Pancreas (tissue), 10 donors: Measurements from ENCODE around the gene GAL3ST2. TPM values are rescaled to one million over a fixed set of nuclear protein-coding genes. Genes with fewer than 3 reads are reported as not detected.
"Not testable (repeated sequence)": the region's sequence is repeated elsewhere in the genome, so short reads cannot be mapped to it uniquely, and the experiment has no call there.

Experiments used
- ATAC-seq, 4 donors: fragments of 200-7000 bp; cut with Tn5 transposase; one replicate each; pipeline versions ENCODE4 v1.8.0 to v1.9.1; 2020; ENCODE audit warnings: mild to moderate bottlenecking in 4 of 4, moderate library complexity in 4 of 4
- DNase-seq, 6 donors: peaks; one replicate each; pipeline ENCODE4 v3.0.0-alpha.2; 2020
- FAIRE-seq: peaks from 2 replicates; lab custom pipeline; 2012; peaks lifted over from hg19 to GRCh38; lab: Jason Lieb, UNC
- H3K27ac ChIP-seq, 4 donors: fragments of 200-600 bp; sonication (generic); 1 replicate in 3 of 4; 2 replicates in 1 of 4; pipeline versions ENCODE4 v1.5.0 to v1.8.0; 2020
- H3K27me3 ChIP-seq, 4 donors: fragments of 200-600 bp; one replicate each; pipeline ENCODE4 v1.8.0; 2021
- H3K36me3 ChIP-seq, 3 donors: fragments of 200-600 bp; sonication (generic) in 1 of 3; one replicate each; pipeline versions ENCODE4 v1.5.0 to v1.8.0; 2020 to 2021
- H3K4me1 ChIP-seq, 3 donors: fragments of 200-600 bp; one replicate each; pipeline ENCODE4 v1.8.0; 2021
- H3K4me3 ChIP-seq, 4 donors: fragments of 200-600 bp; sonication (generic) in 2 of 4; one replicate each; pipeline versions ENCODE4 v1.5.0 to v1.8.0; 2020 to 2021
- H3K9me3 ChIP-seq, 4 donors: fragments of 200-600 bp; one replicate each; pipeline ENCODE4 v1.8.0; 2021
- WGBS, 2 donors: extraction: QIAGEN DNeasy Blood & Tissue Kit; methylation state at CpG; one replicate each; pipeline ENCODE4 v1.1.7; 2013; 5-methylcytosine and 5-hydroxymethylcytosine counted together
- intact Hi-C, 3 donors: fragments of 100-400 bp; cut with DNase I; formaldehyde crosslinking; loops; one replicate each; pipeline versions ENCODE4 v1.11.1 to v1.14.2; 2022
- polyA plus RNA-seq, 2 donors: library from polyadenylated mRNA; stranded (reverse); fragments of 200-250 nt; gene quantifications; one replicate each; pipeline ENCODE4 v1.2.3, GENCODE V29; 2013
- total RNA-seq, 6 donors: library from RNA; stranded (reverse); fragmentation: NEBNext Ultra II Directional in 4 of 6; extraction: Animal tissue kit (Norgen Biotek cat#: 25700) in 4 of 6; gene quantifications; one replicate each; pipeline versions ENCODE4 v1.2.1 to v1.2.4, GENCODE V29; 2021 to 2023
- TF ChIP-seq, protein P1 (sequence below), 4 donors: fragments of 200-600 bp; sonication (generic) in 3 of 4; IDR thresholded peaks; one replicate each; pipeline versions ENCODE4 v1.5.0 to v1.8.0; 2021; ENCODE audit warnings: antibody characterized with exemption in 4 of 4
- donor health status: healthy with polysubstance abuse.
- donor health status: DM: no; HTN: no; CAD: no; lungs with moderate emphysema.
- donor health status: DM: no; HTN: no; CAD: no.
- donor health status: control.
- donor health status: control.
- donor health status: Bipolar disorder and iron deficiency.
- donor health status: DM: yes; HTN: yes; CAD: no.
- donor health status: DM: no; HTN: no; CAD: no.
- donor health status: DM: no; HTN: no; CAD: no.
- donor health status: DM: yes; HTN: yes; CAD: no.

GAL3ST2 gene
- total and polyA plus RNA-seq, 8 donors: not detected

DNA sequence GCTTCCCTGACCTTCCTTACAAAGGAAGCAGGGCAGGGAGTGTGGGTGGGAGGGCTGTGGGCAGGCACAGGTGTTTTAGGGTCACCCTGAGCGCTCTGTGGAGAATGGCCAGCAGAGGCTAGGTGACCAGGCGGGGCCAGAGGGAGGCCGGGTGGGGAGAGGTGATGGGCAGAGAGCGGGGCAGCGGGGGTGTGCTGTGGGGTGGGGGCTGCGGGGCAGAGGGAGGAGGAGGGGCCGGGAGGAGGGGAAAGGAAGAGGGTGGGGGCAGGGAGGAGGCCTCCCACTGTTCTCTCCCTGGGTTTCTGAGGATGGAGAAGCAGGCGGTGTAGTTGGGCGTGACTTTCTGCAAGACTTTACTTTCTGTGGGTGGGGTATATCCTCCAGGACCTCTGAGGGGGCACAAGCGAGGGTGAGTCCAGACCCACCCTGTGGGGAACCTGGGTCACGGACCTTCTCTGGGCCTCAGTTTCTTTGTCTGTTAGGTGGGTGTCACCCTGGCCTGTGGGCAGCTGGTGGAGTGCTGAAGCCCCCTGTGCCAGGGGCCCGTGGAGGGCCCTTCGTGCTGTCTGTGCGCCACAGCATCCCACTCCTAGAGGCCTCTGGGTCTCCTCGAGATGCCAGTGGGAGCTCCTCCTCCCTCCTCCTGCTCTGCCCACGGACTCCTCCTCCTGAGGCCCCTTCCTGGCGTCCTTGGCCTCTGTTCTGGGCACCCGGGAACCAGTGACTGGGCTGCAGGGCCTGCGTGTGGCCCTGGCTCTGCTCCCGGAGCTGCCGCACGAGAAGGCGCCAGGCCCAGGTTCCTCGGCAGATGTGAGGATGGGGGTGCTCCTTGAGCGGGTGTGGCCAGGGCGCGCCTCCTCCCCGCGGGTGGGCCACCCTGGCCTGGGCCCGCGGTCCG lies 26.0 kb downstream of the GAL3ST2 start:
- no peak for FAIRE-seq
- DNase-seq: peak in 4 of 6 donors; percentile 9 to 57 (median 34)
- H3K27ac ChIP-seq: no peak overlapping the region
- WGBS, 2 donors: 42 to 52% methylated on average over 24 to 32 of the region's 32 CpGs
- peak overlapping the region in 2 of 4 donors; percentile 29 to 51 for H3K4me3 ChIP-seq
- intact Hi-C loops: no loop called here
- no peaks in the 10 kb centered on the region for H3K9me3 ChIP-seq
- H3K36me3 ChIP-seq: no peaks in the 10 kb centered on the region
- ATAC-seq: peak in 1 of 4 donors; percentile 11
- peaks cover 0 to 7% (median 3%) of the 10 kb centered on the region in 3 donors for H3K4me1 ChIP-seq
- TF ChIP-seq, protein P1, sequence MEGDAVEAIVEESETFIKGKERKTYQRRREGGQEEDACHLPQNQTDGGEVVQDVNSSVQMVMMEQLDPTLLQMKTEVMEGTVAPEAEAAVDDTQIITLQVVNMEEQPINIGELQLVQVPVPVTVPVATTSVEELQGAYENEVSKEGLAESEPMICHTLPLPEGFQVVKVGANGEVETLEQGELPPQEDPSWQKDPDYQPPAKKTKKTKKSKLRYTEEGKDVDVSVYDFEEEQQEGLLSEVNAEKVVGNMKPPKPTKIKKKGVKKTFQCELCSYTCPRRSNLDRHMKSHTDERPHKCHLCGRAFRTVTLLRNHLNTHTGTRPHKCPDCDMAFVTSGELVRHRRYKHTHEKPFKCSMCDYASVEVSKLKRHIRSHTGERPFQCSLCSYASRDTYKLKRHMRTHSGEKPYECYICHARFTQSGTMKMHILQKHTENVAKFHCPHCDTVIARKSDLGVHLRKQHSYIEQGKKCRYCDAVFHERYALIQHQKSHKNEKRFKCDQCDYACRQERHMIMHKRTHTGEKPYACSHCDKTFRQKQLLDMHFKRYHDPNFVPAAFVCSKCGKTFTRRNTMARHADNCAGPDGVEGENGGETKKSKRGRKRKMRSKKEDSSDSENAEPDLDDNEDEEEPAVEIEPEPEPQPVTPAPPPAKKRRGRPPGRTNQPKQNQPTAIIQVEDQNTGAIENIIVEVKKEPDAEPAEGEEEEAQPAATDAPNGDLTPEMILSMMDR (IDR thresholded peaks at IDR 0.05): no peak
- peaks cover 0 to 12% (median 5%) of the 10 kb centered on the region in 4 donors for H3K27me3 ChIP-seq

DNA sequence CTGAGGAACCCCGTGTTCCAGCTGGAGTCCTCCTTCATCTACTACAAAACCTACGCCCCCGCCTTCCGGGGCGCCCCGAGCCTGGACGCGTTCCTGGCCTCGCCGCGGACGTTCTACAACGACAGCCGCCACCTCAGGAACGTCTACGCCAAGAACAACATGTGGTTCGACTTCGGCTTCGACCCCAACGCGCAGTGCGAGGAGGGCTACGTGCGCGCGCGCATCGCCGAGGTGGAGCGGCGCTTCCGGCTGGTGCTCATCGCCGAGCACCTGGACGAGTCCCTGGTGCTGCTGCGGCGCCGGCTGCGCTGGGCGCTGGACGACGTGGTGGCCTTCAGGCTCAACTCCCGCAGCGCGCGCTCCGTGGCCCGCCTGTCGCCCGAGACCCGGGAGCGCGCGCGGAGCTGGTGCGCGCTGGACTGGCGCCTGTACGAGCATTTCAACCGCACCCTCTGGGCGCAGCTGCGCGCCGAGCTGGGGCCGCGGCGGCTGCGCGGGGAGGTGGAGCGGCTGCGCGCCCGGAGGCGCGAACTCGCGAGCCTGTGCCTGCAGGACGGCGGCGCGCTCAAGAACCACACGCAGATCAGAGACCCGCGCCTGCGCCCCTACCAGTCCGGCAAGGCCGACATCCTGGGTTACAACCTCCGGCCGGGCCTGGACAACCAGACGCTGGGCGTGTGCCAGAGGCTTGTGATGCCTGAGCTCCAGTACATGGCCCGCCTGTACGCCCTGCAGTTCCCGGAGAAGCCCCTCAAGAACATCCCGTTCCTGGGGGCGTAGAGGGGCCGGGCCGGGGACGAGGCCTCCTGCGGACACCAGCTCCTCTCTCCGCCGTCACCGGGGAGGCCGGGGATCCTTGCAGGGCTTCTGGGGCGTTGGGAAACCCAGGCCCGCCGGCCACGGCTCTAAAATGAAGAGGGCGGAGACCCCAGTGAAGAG lies 27.0 kb downstream of the GAL3ST2 start:
- Histone ChIP-seq H3K4me3 (peak overlapping the region; percentile 1 to 51 (median 28)), H3K4me1 (peaks cover 0 to 7% (median 3%) of the 10 kb centered on the region in 3 donors), H3K27me3 (peaks cover 0 to 12% (median 5%) of the 10 kb centered on the region in 4 donors), H3K27ac (no peak overlapping the region), H3K36me3 (no peaks in the 10 kb centered on the region), H3K9me3 (no peaks in the 10 kb centered on the region)
- intact Hi-C loops: no loop called here
- peak in 5 of 6 donors; percentile 14 to 84 (median 58) for DNase-seq
- FAIRE-seq: no peak
- 3 to 4% methylated on average over 87 to 109 of the region's 109 CpGs for WGBS, 2 donors
- peak; percentile 59 to 75 (median 68) for ATAC-seq
- TF ChIP-seq, protein P1 (IDR thresholded peaks at IDR 0.05): no peak

DNA sequence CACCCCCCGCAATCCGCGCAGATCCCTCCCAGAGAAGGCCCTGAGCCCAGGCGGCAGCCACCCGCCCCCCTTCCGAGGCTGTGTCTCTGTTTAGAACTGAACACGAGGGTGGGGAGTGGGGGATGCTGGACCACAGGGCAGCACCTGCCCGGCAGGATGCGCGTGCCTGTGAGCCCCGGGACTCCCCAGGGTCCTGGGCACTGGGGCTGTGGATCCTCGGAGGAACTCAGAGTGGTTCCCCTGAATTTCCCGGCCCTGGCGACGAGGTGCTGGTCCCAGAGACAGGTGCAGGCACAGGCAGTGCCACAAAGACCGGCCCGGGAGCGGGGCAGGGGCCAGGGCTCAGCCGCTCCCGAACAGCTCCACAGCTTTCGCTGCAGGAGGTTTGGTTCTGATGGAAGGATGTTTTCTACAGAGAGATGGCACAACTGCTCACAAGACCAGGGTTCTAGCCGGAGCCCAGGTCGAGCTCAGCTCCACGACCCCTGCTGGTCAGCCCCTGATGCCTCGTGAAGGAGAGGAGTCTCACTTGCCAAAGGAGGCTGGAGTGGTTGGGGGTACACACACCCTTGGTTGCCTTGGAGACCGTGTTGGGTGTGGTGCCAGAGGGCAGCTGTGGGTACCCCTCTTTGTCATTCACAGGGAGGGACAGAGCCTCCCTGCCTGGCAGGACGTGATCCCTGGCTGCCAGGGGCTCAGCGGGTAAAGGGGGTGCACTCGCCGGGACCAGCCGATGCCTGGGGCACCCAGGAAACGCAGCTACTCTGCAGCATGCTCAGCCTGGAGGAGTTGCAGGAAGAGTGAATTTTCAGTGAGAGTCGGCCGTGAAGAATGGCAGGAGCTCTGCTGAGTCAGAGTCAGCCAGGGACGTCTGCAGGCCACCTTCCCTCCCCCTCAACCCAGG lies 28.0 kb downstream of the GAL3ST2 start:
- peaks cover 0 to 7% (median 3%) of the 10 kb centered on the region in 3 donors for H3K4me1 ChIP-seq
- 17 to 22% methylated on average over 34 to 35 of the region's 35 CpGs for WGBS, 2 donors
- ATAC-seq: peak in 3 of 4 donors; percentile 11 to 18 (median 15)

DNA sequence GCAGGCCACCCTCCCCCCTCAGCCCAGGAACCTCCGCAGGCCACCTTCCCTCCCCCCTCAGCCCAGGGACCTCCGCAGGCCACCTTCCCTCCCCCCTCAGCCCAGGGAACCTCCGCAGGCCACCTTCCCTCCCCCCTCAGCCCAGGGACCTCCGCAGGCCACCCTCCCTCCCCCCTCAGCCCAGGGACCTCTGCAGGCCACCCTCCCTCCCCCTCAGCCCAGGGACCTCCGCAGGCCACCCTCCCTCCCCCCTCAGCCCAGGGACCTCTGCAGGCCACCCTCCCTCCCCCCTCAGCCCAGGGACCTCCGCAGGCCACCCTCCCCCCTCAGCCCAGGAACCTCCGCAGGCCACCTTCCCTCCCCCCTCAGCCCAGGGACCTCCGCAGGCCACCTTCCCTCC lies 29.6 kb downstream of the GAL3ST2 start:
- H3K36me3 ChIP-seq, H3K9me3 ChIP-seq, DNase-seq, FAIRE-seq, ATAC-seq, H3K4me3 ChIP-seq, H3K4me1 ChIP-seq, intact Hi-C loops, H3K27ac ChIP-seq: not testable (repeated sequence)
- H3K27me3 ChIP-seq: peaks cover 0 to 12% (median 5%) of the 10 kb centered on the region in 4 donors
- 18% methylated on average over 3 of the region's 8 CpGs; no CpG with 5 or more reads in 1 of the 2 donors for WGBS, 2 donors

More for the DNA sequence above, 28.0 kb downstream of the GAL3ST2 start:
- intact Hi-C loops: no loop called here
- Histone ChIP-seq H3K4me3 (peak overlapping the region in 2 of 4 donors; percentile 29 to 51), H3K36me3 (no peaks in the 10 kb centered on the region), H3K27ac (no peak overlapping the region), H3K27me3 (peaks cover 0 to 12% (median 5%) of the 10 kb centered on the region in 4 donors), H3K9me3 (no peaks in the 10 kb centered on the region)
- TF ChIP-seq, protein P1 (IDR thresholded peaks at IDR 0.05): no peak
- DNase-seq: peak in 4 of 6 donors; percentile 10 to 69 (median 41)
- FAIRE-seq: no peak
